Adrenal gland (tissue), 5 donors: ENCODE results near the gene MARCHF6.

Experiments
- CTCF ChIP-seq, 6 experiments: fragments of 450-650 bp in 4 of 6; fragments of 200-600 bp in 2 of 6; sonication (generic) in 1 of 6; IDR thresholded peaks; 1 replicate in 5 of 6; 2 replicates in 1 of 6; pipeline versions ENCODE4 v1.5.1 to v1.8.0; 2016 to 2021; ENCODE audit warnings: antibody characterized with exemption in 6 of 6, mild to moderate bottlenecking in 2 of 6, moderate library complexity in 1 of 6
- POLR2A ChIP-seq, 2 donors: fragments of 450-650 bp; IDR thresholded peaks; one replicate each; pipeline ENCODE4 v1.6.1; 2017; ENCODE audit warnings: antibody characterized with exemption in 2 of 2, mild to moderate bottlenecking in 2 of 2, moderate library complexity in 1 of 2
- donor health status: DM: no; HTN: no; CAD: no.

DNA sequence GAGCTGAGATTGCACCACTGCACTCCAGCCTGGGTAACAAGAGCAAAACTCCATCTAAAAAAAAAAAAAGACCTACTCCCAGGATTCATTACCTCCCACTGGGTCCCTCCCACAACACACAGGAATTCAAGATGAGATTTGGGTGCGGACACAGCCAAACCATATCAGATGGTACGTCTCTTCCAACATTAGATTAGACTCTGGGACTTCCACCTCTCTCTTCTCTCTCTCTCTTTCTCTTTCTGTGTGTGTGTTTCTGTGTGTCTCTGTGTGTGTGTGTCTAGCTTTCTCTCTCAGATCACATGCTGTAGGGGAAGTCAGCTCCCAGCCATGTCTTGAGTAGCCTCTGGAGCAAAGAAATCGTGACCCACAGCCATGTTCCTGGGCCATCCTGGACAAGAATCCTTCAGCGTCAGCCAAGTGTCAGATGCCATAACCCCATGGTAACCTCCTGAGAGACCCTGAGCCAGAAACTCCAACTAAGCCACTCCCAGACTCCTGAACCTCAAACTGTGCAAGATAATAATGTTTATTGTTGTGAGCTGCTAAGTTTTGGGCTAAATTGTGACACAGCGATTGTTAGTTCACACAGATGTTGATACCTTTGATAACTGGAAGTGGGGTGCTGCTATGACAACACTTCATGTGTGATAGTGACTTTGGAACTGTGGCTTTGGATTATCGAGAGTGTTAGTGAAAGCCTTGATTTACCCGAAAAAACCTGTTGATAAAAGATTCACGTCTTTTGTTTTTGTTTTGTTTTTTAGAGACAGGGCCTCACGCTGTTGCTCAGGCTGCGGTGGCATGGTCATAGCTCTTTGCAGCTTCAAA lies 41.7 kb upstream of the MARCHF6 start:
- no peak for TF ChIP-seq CTCF (IDR thresholded peaks at IDR 0.05)
- TF ChIP-seq POLR2A (IDR thresholded peaks at IDR 0.05): no peak
